Right atrium auricular region (tissue), 2 donors: ENCODE data around the gene TENM4. TPM values are rescaled to one million over a fixed set of nuclear protein-coding genes. Genes with fewer than 3 reads are reported as not detected.

Experiments
- DNase-seq: peaks from one replicate; pipeline ENCODE4 v3.0.0-alpha.2; 2019; ENCODE audit warnings: low spot score
- H3K27ac ChIP-seq, 2 donors: fragments of 200-600 bp; sonication (generic); 1 replicate in 1 of 2; 2 replicates in 1 of 2; pipeline ENCODE4 v1.5.1; 2016 to 2019
- H3K27me3 ChIP-seq, 2 donors: fragments of 200-600 bp; sonication (generic); one replicate each; pipeline versions ENCODE4 v1.5.1 to v1.6.0; 2017 to 2019
- H3K36me3 ChIP-seq: fragments of 200-600 bp; sonication (generic); one replicate; pipeline ENCODE4 v1.5.1; 2016
- H3K4me1 ChIP-seq, 2 donors: fragments of 200-600 bp; sonication (generic); one replicate each; pipeline versions ENCODE4 v1.5.1 to v1.6.0; 2017 to 2019
- H3K4me3 ChIP-seq, 2 donors: fragments of 200-600 bp; sonication (generic); 1 replicate in 1 of 2; 2 replicates in 1 of 2; pipeline ENCODE4 v1.5.1; 2017 to 2019; ENCODE audit warnings: mild to moderate bottlenecking in 1 of 2, moderate library complexity in 1 of 2
- H3K9me3 ChIP-seq, 2 donors: fragments of 200-600 bp; sonication (generic); one replicate each; pipeline ENCODE4 v1.5.1; 2019
- total RNA-seq, 2 donors: library from RNA; depleted of rRNA; stranded (reverse); fragments of >200 nt; gene quantifications; one replicate each; pipeline ENCODE4 v1.1.0, GENCODE V29; 2016
- TF ChIP-seq, protein P1 (sequence below), 2 donors: fragments of 200-600 bp; sonication (generic); IDR thresholded peaks; one replicate each; pipeline ENCODE4 v1.5.1; 2019; ENCODE audit warnings: antibody characterized with exemption in 2 of 2

TENM4 gene
- total RNA-seq, 2 donors from 2014 or later, result 0.30 to 0.98 TPM

- TF ChIP-seq, protein P1, sequence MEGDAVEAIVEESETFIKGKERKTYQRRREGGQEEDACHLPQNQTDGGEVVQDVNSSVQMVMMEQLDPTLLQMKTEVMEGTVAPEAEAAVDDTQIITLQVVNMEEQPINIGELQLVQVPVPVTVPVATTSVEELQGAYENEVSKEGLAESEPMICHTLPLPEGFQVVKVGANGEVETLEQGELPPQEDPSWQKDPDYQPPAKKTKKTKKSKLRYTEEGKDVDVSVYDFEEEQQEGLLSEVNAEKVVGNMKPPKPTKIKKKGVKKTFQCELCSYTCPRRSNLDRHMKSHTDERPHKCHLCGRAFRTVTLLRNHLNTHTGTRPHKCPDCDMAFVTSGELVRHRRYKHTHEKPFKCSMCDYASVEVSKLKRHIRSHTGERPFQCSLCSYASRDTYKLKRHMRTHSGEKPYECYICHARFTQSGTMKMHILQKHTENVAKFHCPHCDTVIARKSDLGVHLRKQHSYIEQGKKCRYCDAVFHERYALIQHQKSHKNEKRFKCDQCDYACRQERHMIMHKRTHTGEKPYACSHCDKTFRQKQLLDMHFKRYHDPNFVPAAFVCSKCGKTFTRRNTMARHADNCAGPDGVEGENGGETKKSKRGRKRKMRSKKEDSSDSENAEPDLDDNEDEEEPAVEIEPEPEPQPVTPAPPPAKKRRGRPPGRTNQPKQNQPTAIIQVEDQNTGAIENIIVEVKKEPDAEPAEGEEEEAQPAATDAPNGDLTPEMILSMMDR (IDR thresholded peaks at IDR 0.05), result no peak
- Histone ChIP-seq H3K9me3 (peaks cover 0 to 5% of the 10 kb centered on the region in 2 donors), H3K4me3 (peak overlapping the region; percentile 35 to 51), H3K27ac (peak overlapping the region in 1 of 2 donors; percentile 41), H3K4me1 (peaks cover 0 to 50% of the 10 kb centered on the region in 2 donors), H3K36me3 (no peaks in the 10 kb centered on the region), H3K27me3 (peaks cover 5 to 26% of the 10 kb centered on the region in 2 donors)
- no peak for DNase-seq
Observed at GRCh38 chr11:79439410-79439885, 1.4 kb downstream of the TENM4 start.

DNA sequence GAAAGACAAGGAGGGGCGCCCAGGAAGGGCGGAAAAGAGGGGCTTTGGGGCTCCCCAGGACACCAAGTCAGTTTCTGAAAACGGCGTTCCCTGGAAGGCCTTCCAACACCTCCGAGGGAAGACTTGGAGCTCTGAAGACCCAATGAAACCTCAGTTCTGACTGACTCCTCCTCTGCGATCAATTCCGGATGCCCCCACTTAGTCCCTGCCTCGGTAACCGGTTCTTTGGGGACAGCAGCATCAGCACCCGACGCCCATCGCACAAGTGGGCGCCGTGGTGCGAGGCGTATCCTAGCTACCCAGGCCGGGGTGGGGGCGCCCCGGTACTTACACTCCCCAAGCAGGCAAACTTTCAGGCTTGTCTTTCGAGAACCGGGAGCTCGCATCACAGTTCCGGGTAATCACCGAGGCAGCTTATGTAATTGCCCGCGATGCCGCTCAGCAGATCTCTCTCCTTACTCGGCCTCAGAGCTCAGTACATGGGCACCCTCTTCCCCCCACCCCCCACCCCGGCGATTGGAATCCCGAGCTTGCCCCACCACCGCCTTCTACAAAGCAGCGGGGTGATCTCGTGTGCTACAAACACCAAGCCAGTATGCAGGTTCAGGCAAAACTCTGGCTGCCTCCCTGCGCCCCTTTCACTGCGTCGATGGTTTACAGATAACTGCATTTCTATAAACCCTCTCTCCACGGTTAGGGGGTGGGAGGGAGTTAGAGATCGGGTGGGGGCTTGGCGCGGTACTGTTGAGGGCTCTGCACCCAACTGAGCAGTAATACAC is 2.0 kb downstream of the TENM4 start:
- Histone ChIP-seq H3K27me3 (peaks cover 5 to 26% of the 10 kb centered on the region in 2 donors), H3K4me3 (peak overlapping the region; percentile 13 to 51), H3K4me1 (peaks cover 0 to 50% of the 10 kb centered on the region in 2 donors), H3K36me3 (no peaks in the 10 kb centered on the region), H3K27ac (peak overlapping the region in 1 of 2 donors; percentile 20), H3K9me3 (peaks cover 0 to 5% of the 10 kb centered on the region in 2 donors)
- DNase-seq, result no peak
- TF ChIP-seq, protein P1 (IDR thresholded peaks at IDR 0.05), result no peak

DNA sequence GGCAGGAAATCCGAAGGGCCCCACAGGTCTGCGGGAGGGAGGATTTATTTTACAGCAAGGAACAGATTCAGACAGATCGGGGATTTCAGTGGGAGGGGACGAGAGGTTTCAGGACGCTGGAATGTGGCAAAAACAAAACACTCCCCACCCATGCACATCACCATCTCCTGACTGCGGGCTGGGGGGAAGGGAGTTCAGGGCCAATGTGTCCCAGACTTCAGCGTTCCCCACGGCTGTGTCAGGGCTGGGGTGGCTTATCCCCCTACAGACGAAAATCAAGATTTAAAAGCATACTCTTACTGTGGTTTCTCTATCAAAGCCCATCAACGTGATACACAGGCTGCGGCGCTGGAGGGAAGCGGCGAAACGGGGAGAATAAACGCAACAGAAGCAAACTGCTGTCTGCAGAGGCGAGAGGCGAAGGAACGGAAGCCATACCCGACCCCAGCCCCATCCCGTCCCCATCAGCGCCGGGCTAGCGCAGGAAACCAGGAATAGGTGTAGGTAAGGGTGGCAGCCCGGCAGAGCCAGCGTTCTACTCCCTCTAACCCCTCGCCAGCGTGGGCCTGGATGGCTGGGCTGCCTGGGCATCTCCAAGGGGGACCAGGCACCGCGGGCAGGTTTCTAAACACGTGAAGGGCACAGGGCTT is 2.7 kb downstream of the TENM4 start:
- peaks cover 0 to 4% of the 10 kb centered on the region in 2 donors for H3K9me3 ChIP-seq
- H3K4me3 ChIP-seq, result peak overlapping the region; percentile 20 to 51
- peaks cover 0 to 50% of the 10 kb centered on the region in 2 donors for H3K4me1 ChIP-seq
- peaks cover 5 to 26% of the 10 kb centered on the region in 2 donors for H3K27me3 ChIP-seq
- DNase-seq, result no peak
- H3K27ac ChIP-seq, result peak overlapping the region; percentile 7 to 37
- H3K36me3 ChIP-seq, result no peaks in the 10 kb centered on the region
- TF ChIP-seq, protein P1 (IDR thresholded peaks at IDR 0.05), result no peak

GRCh38 chr11:79437278-79437980 is 3.4 kb downstream of the TENM4 start:
- peak overlapping the region; percentile 20 to 51 for H3K4me3 ChIP-seq
- TF ChIP-seq, protein P1 (IDR thresholded peaks at IDR 0.05), result no peak

DNA sequence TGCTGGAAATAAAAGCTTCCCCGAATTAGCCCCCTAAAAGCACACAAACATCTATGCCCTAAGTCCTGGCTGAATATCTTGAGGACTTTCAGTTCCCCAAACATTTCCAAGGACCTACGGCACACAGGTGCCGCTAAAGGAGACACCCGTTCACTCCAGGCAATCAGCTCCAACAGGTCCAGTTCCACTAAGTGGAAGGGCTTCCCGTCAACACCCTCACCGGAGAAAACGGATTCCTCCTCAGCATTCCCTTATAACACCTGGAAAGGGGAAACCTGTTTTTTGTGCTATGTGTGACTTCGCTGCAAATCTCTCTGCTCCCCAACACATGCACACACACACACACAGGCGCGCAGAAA is 3.9 kb downstream of the TENM4 start:
- TF ChIP-seq, protein P1 (IDR thresholded peaks at IDR 0.05), result no peak
- peaks cover 0 to 50% of the 10 kb centered on the region in 2 donors for H3K4me1 ChIP-seq
- no peak overlapping the region for H3K27ac ChIP-seq
- H3K27me3 ChIP-seq, result peaks cover 5 to 26% of the 10 kb centered on the region in 2 donors
- H3K9me3 ChIP-seq, result no peaks in the 10 kb centered on the region
- peak overlapping the region; percentile 20 to 51 for H3K4me3 ChIP-seq
- DNase-seq, result no peak
- H3K36me3 ChIP-seq, result no peaks in the 10 kb centered on the region

More at GRCh38 chr11:79437278-79437980, 3.4 kb downstream of the TENM4 start:
- H3K27me3 ChIP-seq, result peaks cover 5 to 26% of the 10 kb centered on the region in 2 donors
- no peak for DNase-seq
- H3K27ac ChIP-seq, result peak overlapping the region; percentile 7 to 37
- no peaks in the 10 kb centered on the region for H3K36me3 ChIP-seq
- H3K9me3 ChIP-seq, result no peaks in the 10 kb centered on the region
- peaks cover 0 to 50% of the 10 kb centered on the region in 2 donors for H3K4me1 ChIP-seq
